ENCODE results near the gene RSPRY1. TPM values are rescaled to one million over a fixed set of nuclear protein-coding genes. Genes with fewer than 3 reads are reported as not detected.

RSPRY1 gene
- total RNA-seq, 6 experiments from 2014 or later, result 38.8 to 51.9 (median 47.7) TPM

DNA sequence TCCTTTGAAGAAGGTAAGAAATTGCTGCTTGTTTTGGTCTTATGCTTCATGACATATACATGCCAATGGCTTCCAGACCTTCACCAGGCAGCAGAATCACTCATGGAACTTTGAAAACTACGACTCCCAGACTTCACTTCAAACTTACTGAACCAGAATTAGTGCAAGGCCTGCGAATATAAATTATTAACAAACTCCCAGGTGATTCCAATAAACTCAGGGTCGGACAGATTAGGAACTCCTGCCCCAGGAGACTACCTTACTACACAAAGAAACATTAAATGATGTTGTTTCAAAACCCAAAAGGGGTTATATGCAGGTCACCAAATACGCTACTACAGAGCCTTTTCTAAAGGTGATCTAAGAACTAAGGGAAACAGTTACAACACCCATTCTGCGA lies 20.6 kb upstream of the RSPRY1 start:
- TF ChIP-seq, protein P1, sequence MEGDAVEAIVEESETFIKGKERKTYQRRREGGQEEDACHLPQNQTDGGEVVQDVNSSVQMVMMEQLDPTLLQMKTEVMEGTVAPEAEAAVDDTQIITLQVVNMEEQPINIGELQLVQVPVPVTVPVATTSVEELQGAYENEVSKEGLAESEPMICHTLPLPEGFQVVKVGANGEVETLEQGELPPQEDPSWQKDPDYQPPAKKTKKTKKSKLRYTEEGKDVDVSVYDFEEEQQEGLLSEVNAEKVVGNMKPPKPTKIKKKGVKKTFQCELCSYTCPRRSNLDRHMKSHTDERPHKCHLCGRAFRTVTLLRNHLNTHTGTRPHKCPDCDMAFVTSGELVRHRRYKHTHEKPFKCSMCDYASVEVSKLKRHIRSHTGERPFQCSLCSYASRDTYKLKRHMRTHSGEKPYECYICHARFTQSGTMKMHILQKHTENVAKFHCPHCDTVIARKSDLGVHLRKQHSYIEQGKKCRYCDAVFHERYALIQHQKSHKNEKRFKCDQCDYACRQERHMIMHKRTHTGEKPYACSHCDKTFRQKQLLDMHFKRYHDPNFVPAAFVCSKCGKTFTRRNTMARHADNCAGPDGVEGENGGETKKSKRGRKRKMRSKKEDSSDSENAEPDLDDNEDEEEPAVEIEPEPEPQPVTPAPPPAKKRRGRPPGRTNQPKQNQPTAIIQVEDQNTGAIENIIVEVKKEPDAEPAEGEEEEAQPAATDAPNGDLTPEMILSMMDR (IDR thresholded peaks at IDR 0.05), result no peak
- no peak for DNase-seq
- H3K36me3 Mint-ChIP-seq (ENCODE audit: low read depth), result peaks cover 6% of the 10 kb centered on the region
- no peaks in the 10 kb centered on the region for H3K4me1 Mint-ChIP-seq (ENCODE audit: low read depth)
- no peaks in the 10 kb centered on the region for H3K9me3 Mint-ChIP-seq
- no peaks in the 10 kb centered on the region for H3K27me3 Mint-ChIP-seq (ENCODE audit: insufficient read depth)
- H3K4me3 Mint-ChIP-seq, result no peak overlapping the region
- no peak overlapping the region for H3K27ac Mint-ChIP-seq

DNA sequence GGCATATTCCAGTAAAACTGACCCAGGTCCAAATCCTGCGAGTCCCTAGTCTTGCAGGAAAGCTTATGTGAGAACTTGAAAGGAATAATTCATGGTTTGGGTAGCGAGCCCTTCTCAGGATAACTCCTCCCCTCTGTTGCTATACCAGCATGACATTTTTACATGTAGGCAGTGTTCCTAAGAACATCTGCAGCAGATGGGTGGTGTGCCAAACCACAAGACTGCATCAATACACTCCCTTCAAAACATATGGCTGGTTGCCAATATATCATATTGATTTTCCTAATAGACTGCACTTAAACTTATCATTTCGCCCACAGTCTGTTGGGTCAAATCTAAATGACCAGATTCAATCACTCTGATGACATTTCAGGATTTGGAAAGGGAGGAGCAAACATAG lies 20.2 kb upstream of the RSPRY1 start:
- no peak overlapping the region for H3K4me3 Mint-ChIP-seq
- TF ChIP-seq, protein P1 (IDR thresholded peaks at IDR 0.05), result no peak
- no peaks in the 10 kb centered on the region for H3K27me3 Mint-ChIP-seq (ENCODE audit: insufficient read depth)
- H3K36me3 Mint-ChIP-seq (ENCODE audit: low read depth), result peaks cover 8% of the 10 kb centered on the region
- no peak overlapping the region for H3K27ac Mint-ChIP-seq
- no peaks in the 10 kb centered on the region for H3K4me1 Mint-ChIP-seq (ENCODE audit: low read depth)
- no peak for DNase-seq
- H3K9me3 Mint-ChIP-seq, result no peaks in the 10 kb centered on the region

- H3K27me3 Mint-ChIP-seq (ENCODE audit: insufficient read depth), result no peaks in the 10 kb centered on the region; the same call in 1 of the 2 replicates
- H3K4me3 Mint-ChIP-seq, result no peak overlapping the region
- no peaks in the 10 kb centered on the region for H3K9me3 Mint-ChIP-seq
- TF ChIP-seq, protein P1 (IDR thresholded peaks at IDR 0.05), result no peak
- DNase-seq, result no peak
- H3K27ac Mint-ChIP-seq, result no peak overlapping the region
- no peaks in the 10 kb centered on the region for H3K4me1 Mint-ChIP-seq (ENCODE audit: low read depth)
- H3K36me3 Mint-ChIP-seq (ENCODE audit: low read depth), result peaks cover 13% of the 10 kb centered on the region
Observed at GRCh38 chr16:57166451-57166850, 19.7 kb upstream of the RSPRY1 start.

DNA sequence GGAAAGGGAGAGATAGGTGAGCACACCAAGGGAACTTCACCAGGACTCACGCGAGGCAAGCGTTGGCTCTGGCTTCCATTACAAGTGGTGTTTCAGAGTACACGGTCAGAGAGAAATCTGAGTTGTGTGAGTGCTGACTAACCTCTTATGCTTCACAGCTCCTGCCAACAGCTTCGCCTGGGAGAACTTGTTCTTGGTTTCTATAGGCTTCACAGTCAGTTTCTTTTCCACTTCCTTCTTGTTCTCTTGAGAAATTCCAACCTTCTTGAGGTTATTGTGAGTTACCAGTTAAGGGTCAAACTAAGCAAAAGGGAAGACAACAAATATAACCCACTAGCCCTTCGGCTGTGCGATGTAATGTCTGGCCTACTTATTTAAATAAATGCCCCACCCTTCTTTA lies 19.2 kb upstream of the RSPRY1 start:
- Mint-ChIP-seq H3K27ac (no peak overlapping the region), H3K36me3 (ENCODE audit: low read depth) (peaks cover 18% of the 10 kb centered on the region), H3K4me1 (ENCODE audit: low read depth) (no peaks in the 10 kb centered on the region), H3K27me3 (ENCODE audit: insufficient read depth) (no peaks in the 10 kb centered on the region; the same call in 1 of the 2 replicates), H3K9me3 (no peaks in the 10 kb centered on the region), H3K4me3 (no peak overlapping the region)
- TF ChIP-seq, protein P1 (IDR thresholded peaks at IDR 0.05), result no peak
- no peak for DNase-seq

DNA sequence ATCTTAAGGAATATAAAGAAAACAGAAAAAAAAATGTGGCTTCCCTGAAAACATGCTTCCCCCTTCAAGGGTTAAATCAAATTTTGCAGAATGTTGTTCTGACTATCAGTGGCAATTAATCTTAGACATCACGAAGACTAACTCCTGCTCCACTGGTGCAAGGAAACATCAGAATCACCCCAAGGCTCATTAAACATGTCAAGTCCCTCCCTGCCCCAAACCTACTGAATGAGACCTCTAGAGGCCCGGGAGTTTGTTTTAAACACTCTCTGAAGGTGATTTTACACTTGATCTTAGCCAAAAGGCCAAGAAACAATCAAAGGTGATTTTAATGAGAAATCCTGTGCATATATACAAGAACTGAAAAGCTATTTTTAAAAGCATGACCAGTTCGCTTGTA lies 18.6 kb upstream of the RSPRY1 start:
- no peak for DNase-seq
- no peaks in the 10 kb centered on the region for H3K9me3 Mint-ChIP-seq
- H3K27me3 Mint-ChIP-seq (ENCODE audit: insufficient read depth), result no peaks in the 10 kb centered on the region; the same call in 1 of the 2 replicates
- TF ChIP-seq, protein P1 (IDR thresholded peaks at IDR 0.05), result no peak
- no peak overlapping the region for H3K27ac Mint-ChIP-seq
- peaks cover 22% of the 10 kb centered on the region for H3K36me3 Mint-ChIP-seq (ENCODE audit: low read depth)
- H3K4me1 Mint-ChIP-seq (ENCODE audit: low read depth), result no peaks in the 10 kb centered on the region
- H3K4me3 Mint-ChIP-seq, result no peak overlapping the region

DNA sequence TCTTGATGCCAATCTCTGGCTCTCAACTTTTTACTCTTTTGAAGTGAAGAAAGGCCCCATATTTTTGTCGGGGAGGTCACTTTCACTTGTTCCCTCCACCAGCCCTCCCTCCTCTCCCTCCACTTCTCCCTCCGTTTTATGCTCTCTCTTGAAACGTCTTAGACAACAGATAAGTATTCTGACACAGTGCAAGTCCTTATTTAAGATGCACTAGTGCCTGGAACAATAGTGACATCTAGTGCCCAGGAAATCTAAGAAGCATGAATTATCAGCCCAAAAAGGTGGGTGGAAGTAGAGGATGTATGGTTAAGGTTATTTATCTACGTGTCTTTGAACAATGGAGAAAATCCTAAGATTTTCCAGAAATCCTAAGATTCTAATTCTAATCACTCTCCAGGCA lies 18.2 kb upstream of the RSPRY1 start:
- no peaks in the 10 kb centered on the region; the same call in 1 of the 2 replicates for H3K27me3 Mint-ChIP-seq (ENCODE audit: insufficient read depth)
- DNase-seq, result peak; percentile 71

More for the DNA sequence above, 18.2 kb upstream of the RSPRY1 start:
- Mint-ChIP-seq H3K9me3 (no peaks in the 10 kb centered on the region), H3K4me3 (no peak overlapping the region), H3K4me1 (ENCODE audit: low read depth) (no peaks in the 10 kb centered on the region), H3K36me3 (ENCODE audit: low read depth) (peaks cover 22% of the 10 kb centered on the region), H3K27ac (no peak overlapping the region)
- TF ChIP-seq, protein P1 (IDR thresholded peaks at IDR 0.05), result peak; percentile 78

All from HFFc6 (cell line).